C4-2B (cell line): Measurements from ENCODE around the gene BCORL1.

ENCODE experiments used
- CTCF ChIP-seq: fragments of 450-650 bp; conservative IDR thresholded peaks from 2 replicates; pipeline ENCODE4 v1.5.1; 2017; ENCODE audit warnings: mild to moderate bottlenecking
- ZFX ChIP-seq: fragments of 450-650 bp; IDR thresholded peaks from 2 replicates; pipeline ENCODE4 v1.6.1; 2017

DNA sequence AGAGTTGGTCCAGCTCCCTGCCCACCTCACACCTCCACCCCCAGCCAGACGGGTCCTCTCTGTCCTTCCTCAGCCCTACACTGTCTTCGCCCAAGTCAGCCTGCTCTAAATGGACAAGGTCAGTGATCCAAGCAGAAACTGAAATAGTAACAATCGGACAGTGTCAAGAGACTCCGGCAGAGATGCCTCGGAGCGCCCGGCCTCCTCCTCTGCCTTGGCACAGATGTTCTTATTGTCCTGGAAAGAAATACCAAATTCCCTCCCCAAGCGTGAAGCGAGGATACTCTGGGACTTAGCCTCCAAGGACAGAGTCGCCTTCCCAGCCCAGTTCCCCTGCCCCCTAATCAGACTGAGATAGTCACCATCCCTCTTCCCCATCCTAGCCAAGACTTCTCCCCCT, 48.0 kb upstream of the BCORL1 start:
- TF ChIP-seq CTCF = no peak
- TF ChIP-seq ZFX = no peak
